Neuron (in vitro differentiated cells): ENCODE results near the gene IL37.
"Not testable (repeated sequence)": the region's sequence is repeated elsewhere in the genome, so short reads cannot be mapped to it uniquely, and the experiment has no call there.

Source experiments
- H2AFZ ChIP-seq: one replicate; pipeline ENCODE4 v1.6.1; 2013; ENCODE audit warnings: low read depth, mild to moderate bottlenecking, inconsistent platforms, low read length, moderate library complexity
- H3K27me3 ChIP-seq: one replicate; pipeline ENCODE4 v1.6.1; 2013; ENCODE audit warnings: low read length; ENCODE audit not compliant: insufficient read depth
- H3K36me3 ChIP-seq: one replicate; pipeline ENCODE4 v1.6.1; 2013; ENCODE audit warnings: low read length; ENCODE audit not compliant: insufficient read depth
- H3K4me1 ChIP-seq: one replicate; pipeline ENCODE4 v1.6.1; 2013; ENCODE audit warnings: low read length; ENCODE audit not compliant: insufficient read depth
- H3K4me3 ChIP-seq: 2 replicates; pipeline ENCODE4 v1.5.1; 2013; ENCODE audit warnings: mild to moderate bottlenecking, low read length, moderate library complexity
- H3K9me3 ChIP-seq: one replicate; pipeline ENCODE4 v1.6.1; 2013; ENCODE audit warnings: low read length

IL37 gene

DNA sequence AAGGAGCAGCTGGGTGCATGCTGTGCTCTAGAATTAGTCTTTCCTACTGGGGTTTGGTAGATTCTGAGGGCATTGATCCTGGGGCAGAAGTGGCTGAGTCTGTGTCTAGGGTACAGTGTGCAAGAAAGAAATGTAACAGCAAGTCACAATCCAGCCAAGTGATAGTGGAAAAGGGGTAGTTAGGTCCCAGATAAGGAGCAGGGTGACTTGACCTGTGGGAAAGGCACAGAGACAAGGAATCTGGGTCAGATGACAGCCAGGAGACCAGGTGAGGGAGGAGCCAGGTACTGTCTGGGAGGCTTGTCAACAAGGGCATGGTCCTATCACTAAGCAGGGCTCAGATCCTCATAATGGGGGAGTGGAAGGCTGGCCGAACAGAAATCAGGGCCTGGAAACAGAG is 8.1 kb downstream of the IL37 start:
- Histone ChIP-seq H3K9me3 (peaks cover 3% of the 10 kb centered on the region), H2AFZ (no peak overlapping the region), H3K36me3 (no peaks in the 10 kb centered on the region), H3K4me3 (no peak overlapping the region), H3K27me3 (no peaks in the 10 kb centered on the region), H3K4me1 (no peaks in the 10 kb centered on the region)

DNA sequence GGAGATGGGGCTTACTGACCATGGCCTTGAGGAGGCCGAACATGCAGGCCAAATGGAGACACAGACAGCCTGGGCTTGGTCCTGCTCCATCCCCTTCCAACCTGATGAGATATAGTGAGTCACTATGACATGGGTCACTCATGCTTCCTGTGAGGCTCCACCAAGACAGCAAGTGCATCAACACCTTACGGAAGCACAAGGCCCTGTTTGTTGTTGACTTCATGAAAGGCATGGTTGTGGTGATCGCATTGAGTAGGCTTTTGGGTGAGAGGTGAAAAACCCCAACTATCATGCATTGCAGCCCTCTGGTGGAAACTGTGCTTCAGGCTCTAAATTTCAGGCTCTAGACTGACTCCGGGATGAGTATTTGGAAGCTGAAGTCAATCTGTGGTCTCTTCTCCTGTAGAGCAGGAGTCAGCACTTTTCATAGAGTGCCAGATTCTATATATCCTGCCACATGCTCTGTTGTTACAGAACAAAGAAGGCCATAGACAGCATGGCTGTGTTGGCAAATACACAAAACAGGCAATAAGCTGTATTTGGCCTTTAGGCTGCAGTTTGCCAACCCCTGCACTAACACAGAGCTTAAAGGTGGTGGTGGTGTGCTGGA is 10.1 kb downstream of the IL37 start:
- H3K36me3 ChIP-seq = no peaks in the 10 kb centered on the region
- no peak overlapping the region for H3K4me3 ChIP-seq
- H2AFZ ChIP-seq = no peak overlapping the region
- H3K27me3 ChIP-seq = peaks cover 3% of the 10 kb centered on the region
- no peaks in the 10 kb centered on the region for H3K4me1 ChIP-seq
- peaks cover 3% of the 10 kb centered on the region for H3K9me3 ChIP-seq

GRCh38 chr2:112921982-112922381 is 11.0 kb downstream of the IL37 start:
- H3K9me3 ChIP-seq = peaks cover 3% of the 10 kb centered on the region
- peaks cover 3% of the 10 kb centered on the region for H3K27me3 ChIP-seq
- H3K36me3 ChIP-seq = no peaks in the 10 kb centered on the region
- no peak overlapping the region for H2AFZ ChIP-seq
- H3K4me1 ChIP-seq = no peaks in the 10 kb centered on the region
- no peak overlapping the region for H3K4me3 ChIP-seq

DNA sequence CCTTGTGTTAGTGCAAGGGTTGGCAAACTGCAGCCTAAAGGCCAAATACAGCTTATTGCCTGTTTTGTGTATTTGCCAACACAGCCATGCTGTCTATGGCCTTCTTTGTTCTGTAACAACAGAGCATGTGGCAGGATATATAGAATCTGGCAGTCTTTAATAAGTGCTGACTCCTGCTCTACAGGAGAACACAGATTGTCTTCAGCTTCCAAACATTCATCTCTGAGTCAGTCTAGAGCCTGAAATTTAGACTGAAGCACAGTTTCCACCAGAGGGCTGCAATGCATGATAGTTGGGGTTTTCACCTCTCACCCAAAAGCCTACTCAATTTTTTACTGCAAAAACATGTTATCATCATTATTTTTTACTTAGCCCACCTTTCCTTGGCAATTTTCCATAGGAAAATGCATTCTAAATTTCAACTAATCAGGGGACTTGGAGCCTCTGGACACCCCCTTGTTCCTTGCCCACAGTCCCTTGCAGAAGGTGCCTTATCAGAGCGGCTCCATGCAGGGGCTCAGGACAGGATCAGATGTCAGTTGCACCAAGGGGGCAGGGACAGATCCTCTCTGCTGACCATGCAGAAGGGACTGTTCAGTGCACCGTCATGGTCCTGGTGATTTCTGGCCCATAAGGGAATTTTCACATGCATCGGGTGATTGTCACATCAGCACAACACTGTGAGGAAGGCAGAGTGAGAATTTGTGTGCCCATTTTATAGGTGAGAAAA is 12.4 kb downstream of the IL37 start:
- H3K27me3 ChIP-seq = peaks cover 3% of the 10 kb centered on the region
- H3K4me1 ChIP-seq = no peaks in the 10 kb centered on the region
- no peaks in the 10 kb centered on the region for H3K36me3 ChIP-seq
- H2AFZ ChIP-seq = no peak overlapping the region
- H3K4me3 ChIP-seq = no peak overlapping the region
- peaks cover 3% of the 10 kb centered on the region for H3K9me3 ChIP-seq

GRCh38 chr2:112923967-112924338 is 13.0 kb downstream of the IL37 start:
- Histone ChIP-seq H3K9me3 (peaks cover 3% of the 10 kb centered on the region), H3K36me3 (no peaks in the 10 kb centered on the region), H2AFZ (no peak overlapping the region), H3K27me3 (peaks cover 3% of the 10 kb centered on the region), H3K4me1 (no peaks in the 10 kb centered on the region), H3K4me3 (no peak overlapping the region)

GRCh38 chr2:112924360-112924759 is 13.4 kb downstream of the IL37 start:
- Histone ChIP-seq H3K36me3 (no peaks in the 10 kb centered on the region), H3K27me3 (peaks cover 3% of the 10 kb centered on the region), H3K4me3 (no peak overlapping the region), H3K9me3 (peaks cover 3% of the 10 kb centered on the region), H3K4me1 (no peaks in the 10 kb centered on the region), H2AFZ (no peak overlapping the region)

DNA sequence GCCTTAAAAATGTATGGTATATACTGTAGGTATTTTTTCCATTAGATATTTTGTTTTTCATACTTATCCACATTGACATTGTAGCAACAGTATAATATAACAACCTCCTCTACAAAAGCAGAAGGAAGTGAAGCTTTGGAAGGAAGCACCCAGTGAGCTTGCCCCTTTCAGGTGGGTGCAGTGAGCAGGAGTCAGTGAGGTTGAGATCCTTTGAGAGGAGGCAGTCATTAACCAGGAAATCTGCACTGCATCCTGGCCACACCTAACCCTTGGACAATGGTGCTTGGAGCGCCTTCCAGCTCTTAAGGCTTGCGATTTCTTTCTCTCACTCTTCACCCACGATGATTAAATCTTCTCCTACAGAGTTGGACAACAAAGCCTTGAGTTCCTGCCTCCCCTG is 13.9 kb downstream of the IL37 start:
- H3K36me3 ChIP-seq = no peaks in the 10 kb centered on the region
- no peaks in the 10 kb centered on the region for H3K4me1 ChIP-seq
- H3K9me3 ChIP-seq = peaks cover under 1% of the 10 kb centered on the region
- H2AFZ ChIP-seq = no peak overlapping the region
- H3K4me3 ChIP-seq = no peak overlapping the region
- peaks cover 3% of the 10 kb centered on the region for H3K27me3 ChIP-seq

DNA sequence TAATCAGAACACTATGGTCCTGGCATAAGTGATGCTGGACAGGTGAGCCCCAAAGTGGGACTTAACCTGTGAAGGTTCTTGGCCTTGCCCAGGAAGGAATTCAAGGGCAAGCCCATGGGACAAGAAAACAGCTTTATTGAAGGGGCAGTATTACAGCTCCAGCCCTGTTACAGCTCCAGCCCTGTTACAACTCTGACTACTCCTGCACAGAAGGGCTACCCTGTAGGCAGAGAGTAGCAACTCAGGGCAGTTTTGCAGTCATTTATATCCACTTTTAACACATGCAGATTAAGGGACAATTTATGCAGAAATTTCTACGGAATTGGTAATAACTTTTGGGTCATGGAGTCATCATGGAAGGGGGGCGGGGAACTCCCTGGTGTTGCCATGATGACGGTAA is 15.7 kb downstream of the IL37 start:
- H3K4me3 ChIP-seq = no peak overlapping the region
- H3K4me1 ChIP-seq = no peaks in the 10 kb centered on the region
- H3K9me3 ChIP-seq = no peaks in the 10 kb centered on the region
- no peaks in the 10 kb centered on the region for H3K36me3 ChIP-seq
- peaks cover 3% of the 10 kb centered on the region for H3K27me3 ChIP-seq
- H2AFZ ChIP-seq = no peak overlapping the region

DNA sequence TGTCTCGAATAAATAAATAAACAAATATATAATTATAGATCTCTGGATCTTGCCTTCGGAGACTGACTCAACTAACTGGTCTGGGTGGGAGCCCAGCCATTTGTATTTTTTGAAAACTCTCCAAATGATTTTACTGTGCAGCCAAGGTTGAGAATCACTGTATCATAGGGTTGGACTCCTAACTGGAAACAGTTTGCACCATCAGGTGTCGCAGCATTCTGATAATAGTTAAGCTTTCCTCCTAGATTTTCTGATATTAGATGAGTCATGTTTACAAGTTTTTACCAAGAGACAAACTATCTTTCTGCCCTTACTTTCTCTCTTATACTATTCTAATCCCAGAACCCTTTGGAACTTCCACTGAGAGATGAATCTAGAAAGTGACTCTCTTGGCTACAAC is 16.8 kb downstream of the IL37 start:
- no peak overlapping the region for H3K4me3 ChIP-seq
- no peaks in the 10 kb centered on the region for H3K9me3 ChIP-seq
- H3K27me3 ChIP-seq = peaks cover 5% of the 10 kb centered on the region
- H3K36me3 ChIP-seq = no peaks in the 10 kb centered on the region
- H3K4me1 ChIP-seq = no peaks in the 10 kb centered on the region
- H2AFZ ChIP-seq = no peak overlapping the region

GRCh38 chr2:112933261-112933660 is 22.3 kb downstream of the IL37 start:
- no peak overlapping the region for H2AFZ ChIP-seq
- H3K4me3 ChIP-seq = no peak overlapping the region
- no peaks in the 10 kb centered on the region for H3K4me1 ChIP-seq
- H3K27me3 ChIP-seq = peaks cover 6% of the 10 kb centered on the region
- H3K36me3 ChIP-seq = no peaks in the 10 kb centered on the region
- H3K9me3 ChIP-seq = no peaks in the 10 kb centered on the region

GRCh38 chr2:112934117-112934516 is 23.2 kb downstream of the IL37 start:
- not testable (repeated sequence) for H3K4me3 ChIP-seq, H3K4me1 ChIP-seq, H3K9me3 ChIP-seq, H3K27me3 ChIP-seq, H3K36me3 ChIP-seq, H2AFZ ChIP-seq

DNA sequence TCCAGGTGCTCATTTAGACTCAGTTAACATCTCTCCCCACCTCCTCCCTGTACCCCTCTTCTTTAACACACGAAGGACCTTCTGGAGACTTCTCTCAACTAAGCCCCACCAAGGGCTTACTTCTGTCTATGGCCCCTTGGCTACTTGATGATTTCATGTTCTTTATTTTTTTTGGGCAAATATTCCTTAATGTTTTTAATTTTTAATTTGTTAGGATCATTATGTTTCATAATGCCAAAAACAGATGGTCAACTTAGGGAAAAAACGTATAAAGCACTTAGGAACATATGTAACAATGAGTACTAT is 25.9 kb downstream of the IL37 start:
- no peaks in the 10 kb centered on the region for H3K9me3 ChIP-seq
- H2AFZ ChIP-seq = no peak overlapping the region
- peaks cover 9% of the 10 kb centered on the region for H3K27me3 ChIP-seq
- no peaks in the 10 kb centered on the region for H3K4me1 ChIP-seq
- no peaks in the 10 kb centered on the region for H3K36me3 ChIP-seq
- no peak overlapping the region for H3K4me3 ChIP-seq

GRCh38 chr2:112938904-112939303 is 27.9 kb downstream of the IL37 start:
- H3K36me3 ChIP-seq = no peaks in the 10 kb centered on the region
- H3K27me3 ChIP-seq = peaks cover 7% of the 10 kb centered on the region
- no peaks in the 10 kb centered on the region for H3K4me1 ChIP-seq
- H3K9me3 ChIP-seq = no peaks in the 10 kb centered on the region
- no peak overlapping the region for H3K4me3 ChIP-seq
- H2AFZ ChIP-seq = no peak overlapping the region

GRCh38 chr2:112939425-112939824 is 28.5 kb downstream of the IL37 start:
- Histone ChIP-seq H2AFZ (no peak overlapping the region), H3K4me3 (no peak overlapping the region), H3K27me3 (peaks cover 7% of the 10 kb centered on the region), H3K4me1 (no peaks in the 10 kb centered on the region), H3K36me3 (no peaks in the 10 kb centered on the region), H3K9me3 (no peaks in the 10 kb centered on the region)
